ENCODE data around the gene ASAP2.
"Not testable (repeated sequence)": the region's sequence is repeated elsewhere in the genome, so short reads cannot be mapped to it uniquely, and the experiment has no call there.

The ASAP2 gene

GRCh38 chr2:9398251-9398650, 191.6 kb downstream of the ASAP2 start:
- DNase-seq (ENCODE audit: low read depth in 3 of 3, low spot score in 1 of 3), result not testable (repeated sequence)

GRCh38 chr2:9398881-9399780, 192.5 kb downstream of the ASAP2 start:
- no peak for DNase-seq (ENCODE audit: low read depth in 3 of 3, low spot score in 1 of 3)

- DNase-seq (ENCODE audit: low read depth in 3 of 3, low spot score in 1 of 3), result no peak
Measured at GRCh38 chr2:9400268-9401058, 193.9 kb downstream of the ASAP2 start.

GRCh38 chr2:9401059-9401547, 194.5 kb downstream of the ASAP2 start:
- DNase-seq (ENCODE audit: low read depth in 3 of 3, low spot score in 1 of 3), result no peak

- DNase-seq (ENCODE audit: low read depth in 3 of 3, low spot score in 1 of 3), result no peak
Measured at GRCh38 chr2:9401646-9402371, 195.2 kb downstream of the ASAP2 start.

- DNase-seq (ENCODE audit: low read depth in 3 of 3, low spot score in 1 of 3), result no peak
Measured at GRCh38 chr2:9403924-9404323, 197.3 kb downstream of the ASAP2 start.

- no peak for DNase-seq (ENCODE audit: low read depth in 3 of 3, low spot score in 1 of 3)
Measured at GRCh38 chr2:9404451-9404850, 197.8 kb downstream of the ASAP2 start.

GRCh38 chr2:9405636-9406035, 199.0 kb downstream of the ASAP2 start:
- DNase-seq (ENCODE audit: low read depth in 3 of 3, low spot score in 1 of 3), result no peak

GRCh38 chr2:9406529-9407362, 200.1 kb downstream of the ASAP2 start:
- no peak for DNase-seq (ENCODE audit: low read depth in 3 of 3, low spot score in 1 of 3)

GRCh38 chr2:9407363-9407811, 200.8 kb downstream of the ASAP2 start:
- DNase-seq (ENCODE audit: low read depth in 3 of 3, low spot score in 1 of 3), result no peak

GRCh38 chr2:9408641-9409151, 202.1 kb downstream of the ASAP2 start:
- DNase-seq (ENCODE audit: low read depth in 3 of 3, low spot score in 1 of 3), result no peak

- DNase-seq (ENCODE audit: low read depth in 3 of 3, low spot score in 1 of 3), result no peak
Measured at GRCh38 chr2:9410108-9410507, 203.5 kb downstream of the ASAP2 start.

- no peak for DNase-seq (ENCODE audit: low read depth in 3 of 3, low spot score in 1 of 3)
Measured at GRCh38 chr2:9412781-9413180, 206.2 kb downstream of the ASAP2 start.

GRCh38 chr2:9415516-9416169, 209.0 kb downstream of the ASAP2 start:
- no peak for DNase-seq (ENCODE audit: low read depth in 3 of 3, low spot score in 1 of 3)

GRCh38 chr2:9416267-9416961, 209.8 kb downstream of the ASAP2 start:
- no peak for DNase-seq (ENCODE audit: low read depth in 3 of 3, low spot score in 1 of 3)

GRCh38 chr2:9416962-9417316, 210.3 kb downstream of the ASAP2 start:
- DNase-seq (ENCODE audit: low read depth in 3 of 3, low spot score in 1 of 3), result no peak

GRCh38 chr2:9417725-9418124, 211.1 kb downstream of the ASAP2 start:
- DNase-seq (ENCODE audit: low read depth in 3 of 3, low spot score in 1 of 3), result no peak

GRCh38 chr2:9418746-9419145, 212.1 kb downstream of the ASAP2 start:
- no peak for DNase-seq (ENCODE audit: low read depth in 3 of 3, low spot score in 1 of 3)

- no peak for DNase-seq (ENCODE audit: low read depth in 3 of 3, low spot score in 1 of 3)
Measured at GRCh38 chr2:9419541-9419940, 212.9 kb downstream of the ASAP2 start.
